Head of caudate nucleus (tissue), 42 donors: Measurements from ENCODE around the gene ZBTB7C.

Experiments used
- DNase-seq, 42 donors: peaks; one replicate each; pipeline versions ENCODE4 v3.0.0 to v3.0.0-alpha.2; 2020 to 2021; ENCODE audit warnings: mixed read lengths in 7 of 42
- intact Hi-C: fragments of 100-400 bp; cut with DNase I; formaldehyde crosslinking; loops from one replicate; pipeline ENCODE4 v1.15.0; 2022

The ZBTB7C gene

GRCh38 chr18:48422947-48423378 lies 13.8 kb upstream of the ZBTB7C start:
- DNase-seq = no peak

DNA sequence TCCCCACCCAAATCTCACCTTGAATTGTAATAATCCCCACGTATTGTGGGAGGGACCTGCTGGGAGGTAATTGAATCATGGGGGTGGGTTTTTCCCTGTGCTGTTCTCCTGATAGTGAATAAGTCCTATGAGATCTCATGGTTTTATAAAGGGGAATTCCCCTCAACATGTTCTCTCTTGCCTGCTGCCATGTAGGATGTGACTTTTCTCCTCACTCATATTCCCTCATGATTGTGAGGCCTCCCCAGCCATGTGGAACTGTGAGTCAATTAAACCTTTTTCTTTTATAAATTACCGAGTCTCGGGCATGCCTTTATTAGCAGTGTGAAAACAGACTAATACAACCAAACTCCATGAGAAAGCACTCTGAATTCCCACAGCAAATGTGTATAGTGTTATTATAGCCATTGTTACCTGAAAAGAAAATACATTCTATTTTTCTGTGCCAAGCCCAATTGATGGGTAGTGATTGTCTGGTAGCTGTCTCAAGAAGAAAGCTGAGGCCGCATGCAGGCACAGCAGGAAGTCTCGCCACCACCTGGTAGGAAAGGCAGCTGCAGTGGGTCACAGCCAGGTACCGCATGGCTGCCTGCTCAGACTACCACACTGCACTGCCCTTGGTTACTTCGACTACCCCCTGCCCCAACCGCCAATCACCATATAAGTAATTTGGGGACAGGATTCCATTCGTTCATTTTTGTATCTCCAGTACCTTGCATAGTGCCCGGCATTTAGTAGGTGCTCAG lies 10.3 kb upstream of the ZBTB7C start:
- no peak for DNase-seq
- intact Hi-C loops = no loop called here

More at GRCh38 chr18:48422947-48423378, 13.8 kb upstream of the ZBTB7C start:
- intact Hi-C loops = no loop called here

- intact Hi-C loops = no loop called here
- no peak for DNase-seq
These were observed 9.5 kb upstream of the ZBTB7C start for GRCh38 chr18:48418539-48419276.

DNA sequence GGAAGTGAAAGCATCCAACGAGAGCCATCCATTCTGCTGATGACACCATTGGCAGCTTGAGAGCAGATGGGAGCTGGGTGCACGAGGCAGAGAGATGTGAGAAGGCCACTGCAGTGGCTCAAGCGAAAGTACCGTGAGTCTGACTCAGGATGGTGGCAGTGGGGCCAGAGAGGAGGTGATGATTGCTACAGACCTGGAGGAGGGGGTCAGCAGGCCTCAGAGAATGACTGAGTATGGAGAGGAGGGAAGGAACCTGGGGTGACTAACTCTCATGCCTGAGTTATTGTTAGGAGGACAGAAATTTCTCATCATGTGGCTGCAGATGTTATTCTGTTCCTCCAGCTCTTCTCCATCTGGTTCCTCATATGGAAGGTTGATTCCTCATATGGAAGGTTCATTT lies 8.8 kb upstream of the ZBTB7C start:
- intact Hi-C loops = no loop called here
- DNase-seq = no peak

- intact Hi-C loops = no loop called here
- DNase-seq = no peak
These were observed 4.2 kb upstream of the ZBTB7C start for GRCh38 chr18:48413342-48413741.

DNA sequence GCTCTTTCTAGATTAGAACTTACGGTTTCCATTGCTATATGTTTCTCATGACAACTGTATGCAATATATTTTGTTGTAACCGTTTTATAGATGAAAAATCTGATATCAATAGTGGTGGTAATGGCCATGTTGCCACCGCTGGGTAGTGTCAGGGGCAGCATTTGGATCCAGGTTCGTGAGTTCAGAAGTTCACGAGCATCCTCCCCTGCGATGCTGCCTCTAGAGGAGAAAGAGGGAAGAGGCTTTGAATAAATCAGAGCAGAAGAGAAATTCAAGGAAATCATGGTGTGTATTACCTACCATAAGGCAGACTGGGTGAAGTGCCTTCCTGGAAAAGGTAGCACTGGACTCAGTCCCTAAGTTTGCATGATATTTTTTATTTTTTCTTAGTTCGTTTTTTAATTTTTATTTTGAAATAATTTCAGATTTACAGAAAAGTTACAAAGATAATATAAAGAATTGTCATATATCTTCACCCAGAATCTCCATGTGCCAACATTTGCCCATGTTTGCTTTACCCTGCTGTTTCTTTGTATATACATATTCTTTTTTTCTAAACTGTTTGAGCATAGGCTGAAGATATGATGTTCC lies 3.3 kb upstream of the ZBTB7C start:
- DNase-seq = peak in 29 of 42 donors; percentile 12 to 75 (median 37)
- intact Hi-C loops = no loop called here

- intact Hi-C loops = no loop called here
- peak; percentile 65 to 97 (median 93) for DNase-seq
These were observed 1.1 kb upstream of the ZBTB7C start for GRCh38 chr18:48410095-48410920.

GRCh38 chr18:48409591-48410094 lies 460 bp upstream of the ZBTB7C start:
- intact Hi-C loops = no loop called here
- DNase-seq = peak in 39 of 42 donors; percentile 15 to 78 (median 51)

- DNase-seq = peak in 24 of 42 donors; percentile 5 to 50 (median 24)
- intact Hi-C loops = no loop called here
These were observed 964 bp downstream of the ZBTB7C start for GRCh38 chr18:48408111-48408726.

DNA sequence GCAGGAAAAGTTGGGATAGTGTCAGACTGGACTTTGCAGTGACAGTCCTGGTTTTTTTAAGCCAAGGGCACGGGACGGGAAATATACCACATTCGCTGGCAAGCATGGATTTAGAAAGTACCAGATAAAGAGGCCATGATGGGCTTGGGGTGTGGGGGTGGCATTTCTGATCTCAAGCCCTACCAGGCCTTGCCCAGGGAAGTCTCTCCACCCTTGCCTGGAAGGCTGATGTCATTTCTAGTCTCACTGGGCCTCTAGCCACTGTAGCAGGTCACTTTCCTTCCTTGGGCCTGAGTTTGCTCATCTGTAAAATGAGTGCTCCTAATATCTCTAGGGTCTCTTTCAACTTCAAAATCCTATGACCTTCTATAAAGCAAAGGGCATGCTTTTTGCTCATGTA lies 1.8 kb downstream of the ZBTB7C start:
- peak in 1 of 42 donors; percentile 53 for DNase-seq
- intact Hi-C loops = no loop called here

DNA sequence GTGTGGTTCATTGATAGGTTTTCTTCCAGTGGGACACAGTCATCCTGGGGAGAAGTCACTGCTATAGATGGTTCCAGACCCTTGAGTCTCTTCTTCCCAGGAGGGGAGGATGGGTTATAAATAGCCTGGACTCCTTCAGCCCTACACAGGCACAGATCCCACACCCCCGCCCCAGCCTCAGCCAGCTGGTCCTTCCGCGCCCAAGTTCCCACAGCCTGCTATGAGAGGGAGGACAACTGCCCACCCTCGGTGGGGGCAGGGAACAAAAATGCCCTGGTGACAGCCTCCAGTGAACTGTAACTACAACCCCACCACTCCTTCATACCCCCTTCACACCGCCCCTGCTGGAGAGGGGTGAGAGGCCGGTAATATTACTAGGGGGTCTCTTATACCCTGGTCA lies 3.2 kb downstream of the ZBTB7C start:
- intact Hi-C loops = no loop called here
- no peak for DNase-seq

- intact Hi-C loops = no loop called here
- no peak for DNase-seq
These were observed 4.3 kb downstream of the ZBTB7C start for GRCh38 chr18:48404716-48405507.

DNA sequence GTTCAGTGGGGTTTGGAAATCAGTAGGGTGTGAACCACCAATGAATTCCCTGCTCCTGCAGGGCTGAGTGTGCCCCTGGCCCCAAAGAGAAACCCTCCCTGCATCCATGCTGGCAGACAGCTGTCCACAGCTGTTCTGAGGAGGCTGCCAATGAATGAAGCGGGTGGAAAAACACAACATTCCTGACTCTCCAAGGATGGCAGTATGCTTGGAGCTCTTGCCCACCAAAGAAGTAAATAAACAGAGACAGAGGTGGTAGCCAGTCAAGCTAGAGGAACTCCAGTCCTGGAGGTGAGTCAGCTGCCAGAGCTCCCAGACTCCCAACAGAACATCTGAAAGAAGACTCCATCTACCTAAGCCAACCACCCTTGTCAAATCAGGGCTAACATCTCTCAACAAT lies 6.2 kb downstream of the ZBTB7C start:
- no peak for DNase-seq
- intact Hi-C loops = no loop called here

- DNase-seq = no peak
- intact Hi-C loops = no loop called here
These were observed 9.7 kb downstream of the ZBTB7C start for GRCh38 chr18:48399303-48400075.

DNA sequence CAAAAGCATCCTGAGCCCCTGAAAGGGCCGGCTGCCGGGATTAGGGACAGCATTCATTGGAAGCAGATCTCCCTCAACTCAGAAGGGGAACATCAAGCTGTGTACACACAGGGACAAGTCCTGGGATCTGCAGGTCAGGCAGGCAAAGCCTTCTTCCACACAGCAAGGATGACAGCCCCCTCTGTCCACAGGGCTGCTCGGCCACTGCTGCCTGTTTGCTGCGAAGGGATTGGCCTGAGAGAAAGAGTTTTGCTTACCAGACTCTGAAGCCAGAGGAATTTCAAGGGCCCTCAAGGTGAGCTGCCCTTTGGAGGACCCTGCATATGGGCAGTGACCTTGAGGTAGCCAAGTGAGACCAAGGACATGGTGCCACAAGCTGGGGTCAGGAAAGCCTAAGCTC lies 11.1 kb downstream of the ZBTB7C start:
- DNase-seq = no peak
- intact Hi-C loops = no loop called here

DNA sequence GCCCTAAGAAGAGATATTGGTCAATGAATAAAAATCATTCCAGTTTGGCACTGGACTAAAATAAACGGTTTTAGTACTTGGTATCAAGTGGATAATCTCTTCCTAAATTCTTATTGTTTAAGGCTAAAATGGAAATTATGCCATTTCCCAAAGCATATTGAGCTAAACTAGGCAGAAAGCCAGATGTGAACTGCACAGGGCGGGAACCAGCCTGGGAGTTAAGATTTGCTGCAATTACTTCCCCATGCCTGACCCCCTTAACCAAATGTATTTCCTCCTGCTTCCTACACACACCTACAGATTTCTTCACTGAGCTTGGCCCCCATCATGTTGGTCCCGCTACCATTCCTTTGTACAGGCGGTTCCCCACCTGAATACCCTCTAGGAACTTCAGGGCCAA lies 12.2 kb downstream of the ZBTB7C start:
- intact Hi-C loops = no loop called here

GRCh38 chr18:48396561-48396960 lies 12.6 kb downstream of the ZBTB7C start:
- intact Hi-C loops = no loop called here
- DNase-seq = no peak

More for the DNA sequence above, 12.2 kb downstream of the ZBTB7C start:
- DNase-seq = no peak
